ENCODE results near the gene PWWP2B. TPM values are rescaled to one million over a fixed set of nuclear protein-coding genes. Genes with fewer than 3 reads are reported as not detected.
A peak's percentile ranks its signal among the peaks of the same experiment; 100 is the strongest.

The PWWP2B gene
- polyA plus RNA-seq, 1 donor, result 23.7 TPM

GRCh38 chr10:132425029-132425756, 28.2 kb downstream of the PWWP2B start:
- peaks cover 41% of the 10 kb centered on the region for H3K4me1 ChIP-seq (ENCODE audit: control insufficient read depth, insufficient read depth, low read length)
- DNase-seq, result no peak
- WGBS (ENCODE audit: insufficient coverage, low lambda C conversion rate), result no CpG with 5 or more reads among the region's 61 CpGs

DNA sequence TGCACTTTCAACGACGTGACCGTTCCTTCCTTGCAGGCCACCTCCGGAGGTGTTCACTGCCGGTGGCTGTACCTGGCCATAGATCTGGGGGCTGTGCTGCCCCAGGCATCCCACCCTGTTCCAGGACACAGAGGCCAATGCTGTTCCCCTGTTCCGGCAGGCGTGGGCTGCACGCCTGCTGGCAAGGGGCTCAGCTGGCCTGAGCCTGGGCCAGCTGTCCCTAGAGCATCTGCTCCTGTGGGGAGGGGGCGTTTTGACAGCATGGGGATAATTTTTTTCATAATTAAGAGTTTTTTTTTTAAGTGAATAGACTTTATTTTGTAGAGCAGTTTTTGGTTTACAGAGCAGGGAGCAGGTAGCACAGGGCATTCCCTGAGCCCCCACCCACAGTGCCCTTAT, 28.8 kb downstream of the PWWP2B start:
- no peak for DNase-seq
- peaks cover 3% of the 10 kb centered on the region for H3K36me3 ChIP-seq (ENCODE audit: control insufficient read depth, insufficient read depth, low read length)
- no peaks in the 10 kb centered on the region for H3K27me3 ChIP-seq (ENCODE audit: control insufficient read depth, insufficient read depth, low read length)
- H3K27ac ChIP-seq (ENCODE audit: low read length), result no peak overlapping the region
- no peak overlapping the region for H3K4me3 ChIP-seq (ENCODE audit: low read length)
- H3K9me3 ChIP-seq (ENCODE audit: control insufficient read depth, low read depth, low read length), result no peaks in the 10 kb centered on the region
- peaks cover 40% of the 10 kb centered on the region for H3K4me1 ChIP-seq (ENCODE audit: control insufficient read depth, insufficient read depth, low read length)
- WGBS (ENCODE audit: insufficient coverage, low lambda C conversion rate), result 100% methylated on average over 1 of the region's 9 CpGs

More at GRCh38 chr10:132425029-132425756, 28.2 kb downstream of the PWWP2B start:
- Histone ChIP-seq H3K4me3 (ENCODE audit: low read length) (no peak overlapping the region), H3K27ac (ENCODE audit: low read length) (no peak overlapping the region), H3K36me3 (ENCODE audit: control insufficient read depth, insufficient read depth, low read length) (peaks cover 3% of the 10 kb centered on the region), H3K9me3 (ENCODE audit: control insufficient read depth, low read depth, low read length) (no peaks in the 10 kb centered on the region), H3K27me3 (ENCODE audit: control insufficient read depth, insufficient read depth, low read length) (no peaks in the 10 kb centered on the region)

DNA sequence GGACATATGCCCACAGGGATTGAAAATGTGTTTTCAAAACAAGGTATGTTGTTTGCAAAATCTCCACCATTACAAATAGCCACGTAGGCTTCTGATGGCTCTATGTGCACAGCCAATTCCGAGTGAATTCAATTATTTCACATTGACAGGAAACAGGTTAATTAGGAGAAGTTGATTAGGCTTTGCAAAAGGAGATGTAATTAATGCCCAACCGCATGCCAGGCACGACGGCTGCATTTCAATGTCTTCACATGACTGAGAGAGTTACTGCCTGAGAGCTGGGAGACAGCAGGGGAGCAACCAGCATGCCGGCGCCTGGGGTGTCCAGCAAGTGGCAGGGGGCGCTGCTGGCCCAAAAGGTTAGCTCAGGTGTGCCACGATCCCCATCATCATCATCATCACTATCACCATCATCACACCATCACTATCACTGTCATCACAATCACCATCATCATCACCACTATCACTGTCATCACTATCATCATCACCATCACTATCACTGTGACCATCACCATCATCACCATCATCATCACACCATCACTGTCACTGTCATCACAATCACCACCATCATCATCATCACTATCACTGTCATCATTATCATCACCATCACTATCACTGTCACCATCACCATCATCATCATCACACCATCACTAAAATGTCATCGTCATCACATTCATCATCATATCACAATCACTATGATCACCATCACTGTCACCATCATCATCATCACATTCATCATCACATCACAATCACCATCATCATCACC, 30.2 kb downstream of the PWWP2B start:
- H3K4me3 ChIP-seq (ENCODE audit: low read length), result no peak overlapping the region
- H3K9me3 ChIP-seq (ENCODE audit: control insufficient read depth, low read depth, low read length), result no peaks in the 10 kb centered on the region
- peaks cover 3% of the 10 kb centered on the region for H3K36me3 ChIP-seq (ENCODE audit: control insufficient read depth, insufficient read depth, low read length)
- DNase-seq, result no peak
- H3K27me3 ChIP-seq (ENCODE audit: control insufficient read depth, insufficient read depth, low read length), result no peaks in the 10 kb centered on the region
- H3K27ac ChIP-seq (ENCODE audit: low read length), result no peak overlapping the region
- 100% methylated on average over 1 of the region's 10 CpGs for WGBS (ENCODE audit: insufficient coverage, low lambda C conversion rate)
- H3K4me1 ChIP-seq (ENCODE audit: control insufficient read depth, insufficient read depth, low read length), result peaks cover 37% of the 10 kb centered on the region

- Histone ChIP-seq H3K27ac (ENCODE audit: low read length) (no peak overlapping the region), H3K4me3 (ENCODE audit: low read length) (no peak overlapping the region), H3K27me3 (ENCODE audit: control insufficient read depth, insufficient read depth, low read length) (no peaks in the 10 kb centered on the region), H3K4me1 (ENCODE audit: control insufficient read depth, insufficient read depth, low read length) (peaks cover 29% of the 10 kb centered on the region), H3K36me3 (ENCODE audit: control insufficient read depth, insufficient read depth, low read length) (peaks cover 3% of the 10 kb centered on the region), H3K9me3 (ENCODE audit: control insufficient read depth, low read depth, low read length) (no peaks in the 10 kb centered on the region)
- 100% methylated on average over 2 of the region's 2 CpGs for WGBS (ENCODE audit: insufficient coverage, low lambda C conversion rate)
- no peak for DNase-seq
Measured at GRCh38 chr10:132427939-132428367, 31.0 kb downstream of the PWWP2B start.

GRCh38 chr10:132428486-132428995, 31.5 kb downstream of the PWWP2B start:
- no peak for DNase-seq
- WGBS (ENCODE audit: insufficient coverage, low lambda C conversion rate), result no CpG with 5 or more reads among the region's 11 CpGs
- no peak overlapping the region for H3K4me3 ChIP-seq (ENCODE audit: low read length)
- H3K27ac ChIP-seq (ENCODE audit: low read length), result no peak overlapping the region
- H3K4me1 ChIP-seq (ENCODE audit: control insufficient read depth, insufficient read depth, low read length), result peaks cover 29% of the 10 kb centered on the region
- no peaks in the 10 kb centered on the region for H3K27me3 ChIP-seq (ENCODE audit: control insufficient read depth, insufficient read depth, low read length)
- H3K36me3 ChIP-seq (ENCODE audit: control insufficient read depth, insufficient read depth, low read length), result peaks cover 3% of the 10 kb centered on the region
- no peaks in the 10 kb centered on the region for H3K9me3 ChIP-seq (ENCODE audit: control insufficient read depth, low read depth, low read length)

DNA sequence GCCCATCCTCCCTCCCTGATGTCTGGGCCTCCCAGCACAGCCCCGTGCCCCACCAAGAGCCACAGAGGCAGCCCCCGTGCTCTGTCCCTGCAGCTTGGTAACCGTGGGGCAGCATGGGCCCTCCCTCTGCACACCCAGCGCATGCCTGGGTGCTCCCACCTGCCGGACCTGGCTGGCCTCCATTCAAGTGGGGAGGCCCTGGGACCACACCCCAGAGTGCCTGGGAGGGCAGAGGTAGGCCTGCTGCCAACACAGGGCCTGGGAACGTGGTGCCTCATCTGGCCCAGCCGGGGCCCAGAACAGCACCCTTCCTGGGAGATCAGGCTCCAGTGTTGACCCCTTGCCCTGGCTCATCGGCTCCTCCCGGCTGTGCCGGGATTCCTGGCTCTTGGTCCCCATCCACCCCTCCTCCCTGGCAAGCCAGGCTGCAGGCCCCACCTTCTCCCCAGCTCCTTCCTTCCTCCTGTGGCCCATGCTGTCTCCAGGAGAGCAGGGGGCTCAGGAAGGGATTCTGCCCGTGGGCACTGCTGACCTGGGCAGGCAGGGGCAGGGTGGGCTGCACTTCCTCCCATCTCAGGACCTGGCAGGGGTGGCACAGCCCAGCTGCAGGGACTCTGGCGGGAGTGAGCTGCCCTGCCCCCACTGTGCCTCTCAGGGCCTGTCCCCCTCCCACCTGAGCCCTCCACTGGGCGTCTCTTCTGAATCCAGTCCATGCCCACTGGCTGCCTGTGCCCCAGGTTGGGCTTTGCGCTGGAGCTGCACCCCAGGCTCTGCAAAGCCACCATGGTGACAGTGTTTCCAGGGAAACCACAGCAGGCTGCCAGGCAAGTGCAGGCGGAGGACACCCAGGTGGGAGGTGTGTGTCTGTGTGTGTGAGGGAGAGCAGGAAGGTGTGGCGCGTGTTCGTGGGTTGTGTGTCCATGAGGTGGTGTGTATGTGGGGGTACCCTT, 32.6 kb downstream of the PWWP2B start:
- Histone ChIP-seq H3K36me3 (ENCODE audit: control insufficient read depth, insufficient read depth, low read length) (peaks cover 3% of the 10 kb centered on the region), H3K27me3 (ENCODE audit: control insufficient read depth, insufficient read depth, low read length) (no peaks in the 10 kb centered on the region), H3K9me3 (ENCODE audit: control insufficient read depth, low read depth, low read length) (no peaks in the 10 kb centered on the region), H3K27ac (ENCODE audit: low read length) (no peak overlapping the region), H3K4me3 (ENCODE audit: low read length) (no peak overlapping the region), H3K4me1 (ENCODE audit: control insufficient read depth, insufficient read depth, low read length) (peaks cover 29% of the 10 kb centered on the region)
- peak in 1 of 2 donors; percentile 52 for DNase-seq
- no CpG with 5 or more reads among the region's 18 CpGs for WGBS (ENCODE audit: insufficient coverage, low lambda C conversion rate)

GRCh38 chr10:132430231-132430743, 33.3 kb downstream of the PWWP2B start:
- no CpG with 5 or more reads among the region's 8 CpGs for WGBS (ENCODE audit: insufficient coverage, low lambda C conversion rate)
- H3K27ac ChIP-seq (ENCODE audit: low read length), result no peak overlapping the region

DNA sequence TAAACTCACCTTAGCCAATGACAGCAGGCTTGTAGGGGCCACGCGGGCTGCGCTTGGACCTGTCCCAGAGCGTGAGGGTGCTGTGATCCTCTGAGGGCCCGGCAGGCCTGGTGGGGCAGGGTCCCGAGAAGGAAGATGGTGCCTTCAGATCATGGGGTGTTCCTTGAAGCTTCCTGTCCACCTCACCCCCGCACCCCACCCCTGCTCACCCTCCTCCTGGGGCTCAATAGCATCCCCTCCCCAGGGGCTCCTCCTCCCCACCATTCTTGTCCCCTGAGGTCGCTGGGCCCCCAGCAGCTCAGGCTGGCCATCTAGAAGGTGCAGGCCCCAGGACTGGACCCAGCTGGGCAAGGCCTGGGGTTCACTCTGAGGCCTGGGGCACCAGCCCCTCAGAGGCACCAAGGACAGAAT, 33.9 kb downstream of the PWWP2B start:
- WGBS (ENCODE audit: insufficient coverage, low lambda C conversion rate), result no CpG with 5 or more reads among the region's 8 CpGs
- H3K4me1 ChIP-seq (ENCODE audit: control insufficient read depth, insufficient read depth, low read length), result peaks cover 29% of the 10 kb centered on the region

More at GRCh38 chr10:132430231-132430743, 33.3 kb downstream of the PWWP2B start:
- Histone ChIP-seq H3K27me3 (ENCODE audit: control insufficient read depth, insufficient read depth, low read length) (no peaks in the 10 kb centered on the region), H3K4me1 (ENCODE audit: control insufficient read depth, insufficient read depth, low read length) (peaks cover 29% of the 10 kb centered on the region), H3K36me3 (ENCODE audit: control insufficient read depth, insufficient read depth, low read length) (peaks cover 3% of the 10 kb centered on the region), H3K4me3 (ENCODE audit: low read length) (no peak overlapping the region), H3K9me3 (ENCODE audit: control insufficient read depth, low read depth, low read length) (no peaks in the 10 kb centered on the region)
- DNase-seq, result no peak

GRCh38 chr10:132431537-132432175, 34.7 kb downstream of the PWWP2B start:
- no CpG with 5 or more reads among the region's 12 CpGs for WGBS (ENCODE audit: insufficient coverage, low lambda C conversion rate)
- Histone ChIP-seq H3K4me1 (ENCODE audit: control insufficient read depth, insufficient read depth, low read length) (peaks cover 29% of the 10 kb centered on the region), H3K27ac (ENCODE audit: low read length) (no peak overlapping the region), H3K9me3 (ENCODE audit: control insufficient read depth, low read depth, low read length) (peaks cover 3% of the 10 kb centered on the region), H3K36me3 (ENCODE audit: control insufficient read depth, insufficient read depth, low read length) (peaks cover 3% of the 10 kb centered on the region), H3K27me3 (ENCODE audit: control insufficient read depth, insufficient read depth, low read length) (no peaks in the 10 kb centered on the region), H3K4me3 (ENCODE audit: low read length) (no peak overlapping the region)
- no peak for DNase-seq

More for the DNA sequence above, 33.9 kb downstream of the PWWP2B start:
- Histone ChIP-seq H3K27ac (ENCODE audit: low read length) (no peak overlapping the region), H3K36me3 (ENCODE audit: control insufficient read depth, insufficient read depth, low read length) (peaks cover 3% of the 10 kb centered on the region), H3K9me3 (ENCODE audit: control insufficient read depth, low read depth, low read length) (no peaks in the 10 kb centered on the region), H3K4me3 (ENCODE audit: low read length) (no peak overlapping the region), H3K27me3 (ENCODE audit: control insufficient read depth, insufficient read depth, low read length) (no peaks in the 10 kb centered on the region)
- DNase-seq, result no peak

All from large intestine (tissue), 3 donors.